HG02885 (cell line): Measurements from ENCODE around the gene IZUMO1R.
"Not testable (repeated sequence)": the region's sequence is repeated elsewhere in the genome, so short reads cannot be mapped to it uniquely, and the experiment has no call there.

Experiments used
- ATAC-seq: cut with Tn5 transposase; IDR thresholded peaks from one replicate; pipeline ENCODE4 v1.9.1; 2021; ENCODE audit warnings: mild to moderate bottlenecking; ENCODE audit not compliant: unreplicated experiment, poor library complexity

IZUMO1R gene

DNA sequence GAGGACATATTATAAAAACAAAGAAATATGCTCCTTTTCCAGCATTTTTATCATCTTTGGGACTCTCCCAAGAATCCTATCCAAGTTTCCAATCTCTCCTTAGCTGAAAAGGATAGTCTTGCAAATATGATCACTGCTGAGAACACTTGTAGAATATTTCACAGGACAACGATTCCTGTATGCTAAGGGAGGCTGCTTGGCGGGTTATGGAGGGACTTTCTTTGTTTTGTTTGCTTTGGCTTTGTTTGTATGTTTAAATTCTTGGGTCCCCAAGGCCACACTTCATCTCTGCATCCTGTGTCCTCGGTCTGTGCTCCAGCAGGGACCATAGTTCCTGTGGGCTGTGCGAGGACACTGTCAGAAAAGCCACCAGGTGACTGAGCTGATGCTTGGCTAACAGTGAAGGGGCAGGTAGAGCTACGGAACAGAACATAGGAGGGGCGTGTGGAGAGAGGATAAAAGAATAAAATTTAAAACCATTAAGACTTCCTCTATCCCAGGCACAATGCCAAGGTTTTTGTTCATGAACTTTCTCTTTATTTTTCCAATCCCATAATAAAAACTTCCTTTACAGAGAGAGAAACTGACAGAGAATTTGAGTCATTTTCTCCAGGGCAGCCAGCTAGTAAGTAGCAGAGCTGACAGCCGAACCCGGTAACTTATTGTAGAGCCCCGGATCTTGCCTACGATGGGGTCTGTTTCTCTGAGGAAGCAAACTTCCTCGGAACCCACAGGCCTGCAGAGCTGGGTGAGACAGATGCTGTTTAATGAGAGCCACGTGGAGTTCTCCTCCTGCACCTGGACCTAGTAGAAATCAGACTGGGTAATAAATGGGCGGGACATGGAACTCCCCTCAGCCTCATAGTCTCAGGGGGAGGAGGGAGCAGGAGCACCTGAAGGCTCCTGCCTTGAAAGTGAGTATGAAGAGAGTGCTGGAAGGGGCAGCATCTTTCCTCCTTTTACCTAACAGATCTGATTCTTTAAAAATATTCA is at the start of gene IZUMO1R:
IZUMO1R (plus strand) TSS at position 615 of the 993 bp plus-strand sequence. CDS start 1,057 bp downstream, outside the sequence.
- no peak for ATAC-seq

DNA sequence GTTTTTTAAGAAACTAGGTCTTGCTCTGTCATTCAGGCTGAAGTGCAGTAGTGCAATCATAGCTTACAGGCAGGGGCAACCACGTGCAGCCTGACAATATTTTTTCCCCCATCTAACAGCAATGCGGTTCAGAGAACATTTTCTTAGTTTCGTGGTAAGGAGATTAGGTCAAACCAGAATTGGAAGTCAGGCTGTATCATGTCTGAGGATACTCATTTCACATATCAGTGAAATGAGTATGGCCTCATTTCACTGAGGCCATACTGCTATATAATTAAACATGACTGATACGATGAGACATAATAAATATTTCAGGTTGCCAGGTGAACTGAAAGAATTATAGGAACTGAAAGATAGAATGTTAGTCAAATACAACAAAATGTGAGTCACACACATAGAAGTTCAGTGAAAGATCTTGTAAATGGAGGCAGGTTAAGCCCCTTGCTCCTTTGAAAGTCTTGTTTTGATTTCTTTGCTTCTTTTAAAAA is 32.5 kb upstream of the IZUMO1R start:
- peak; percentile 92 for ATAC-seq

DNA sequence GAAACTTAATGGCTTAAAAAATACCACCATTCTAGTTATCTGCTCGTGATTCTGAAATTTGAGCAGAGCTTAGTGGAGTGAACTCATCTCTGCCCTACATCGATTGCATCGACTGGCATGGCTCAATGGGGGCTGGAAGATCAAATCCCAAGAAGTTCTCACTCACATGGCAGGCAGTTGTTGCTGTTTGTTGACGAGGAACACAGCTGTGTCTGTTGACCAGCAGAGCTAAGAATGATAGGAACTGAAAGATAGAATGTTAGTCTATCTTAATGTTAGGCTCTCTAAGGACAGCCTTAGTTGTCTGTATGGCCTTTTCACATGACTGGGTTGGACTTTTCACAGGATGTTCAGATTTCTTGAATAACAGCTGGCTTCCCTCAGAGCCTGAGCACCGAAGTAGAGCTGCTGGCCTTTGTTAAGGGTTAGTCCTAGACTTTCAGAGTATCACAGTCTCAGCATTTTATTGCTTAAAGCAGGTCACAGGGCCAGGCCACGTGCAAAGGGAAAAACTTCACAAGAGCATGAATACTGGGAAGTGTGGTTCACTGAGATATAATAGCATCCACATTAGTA is 31.6 kb upstream of the IZUMO1R start:
- peak; percentile 53 for ATAC-seq

DNA sequence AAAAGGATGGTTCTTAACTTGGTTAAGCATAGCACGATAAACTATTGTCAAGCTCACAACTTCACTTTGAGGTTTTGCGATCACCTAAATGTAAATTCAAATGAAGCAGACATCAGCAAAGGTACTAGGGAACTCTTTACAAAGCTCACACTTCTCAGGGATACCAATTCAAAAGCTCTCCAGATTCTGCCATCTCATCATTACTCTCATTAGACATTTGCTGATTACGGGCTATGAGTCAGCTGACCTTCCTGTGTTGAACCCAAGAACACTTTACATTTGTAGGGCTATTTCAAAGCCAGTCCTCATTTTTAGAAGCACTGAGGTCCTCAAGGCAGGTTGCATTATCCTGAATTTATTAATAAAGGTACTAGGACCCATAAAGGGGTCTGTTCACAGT is 28.4 kb upstream of the IZUMO1R start:
- ATAC-seq, result no peak

DNA sequence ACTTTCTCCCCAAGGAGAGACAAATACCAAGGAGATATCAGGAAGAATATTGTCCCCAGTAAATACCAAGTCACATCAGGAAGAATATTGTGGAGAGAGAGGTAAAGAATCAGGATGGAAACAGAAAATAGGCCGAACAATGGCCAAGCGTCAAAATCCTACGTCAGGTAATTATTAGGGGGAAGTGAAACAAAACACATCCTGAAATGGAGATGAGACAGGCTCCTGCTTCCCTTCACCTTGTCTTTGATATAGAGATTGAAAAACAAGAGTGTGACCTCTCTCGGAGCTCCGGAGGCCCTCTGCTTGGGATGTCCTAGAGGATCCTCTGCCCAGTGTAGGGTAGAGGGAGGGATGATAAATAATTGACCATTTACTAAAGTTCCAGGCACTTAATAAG is 27.4 kb upstream of the IZUMO1R start:
- no peak for ATAC-seq

DNA sequence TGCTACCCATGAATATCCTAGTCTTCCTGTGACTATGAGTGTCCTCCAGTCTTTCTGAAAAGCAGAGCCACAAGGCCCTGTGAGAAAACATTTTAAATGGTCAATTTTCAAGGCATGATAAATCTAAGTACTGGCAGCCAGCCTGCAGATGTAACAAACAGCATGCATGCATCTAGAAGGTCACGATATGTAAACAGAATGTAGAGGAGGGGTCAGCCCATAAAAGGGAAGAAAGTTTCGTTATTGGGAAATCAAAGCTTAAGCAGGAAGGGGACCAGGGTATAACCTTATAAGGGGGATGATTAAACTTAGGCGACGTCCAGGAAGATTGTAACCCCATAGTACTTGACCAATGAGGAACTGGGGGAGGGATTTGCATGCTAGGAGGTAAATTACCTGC is 26.2 kb upstream of the IZUMO1R start:
- not testable (repeated sequence) for ATAC-seq

DNA sequence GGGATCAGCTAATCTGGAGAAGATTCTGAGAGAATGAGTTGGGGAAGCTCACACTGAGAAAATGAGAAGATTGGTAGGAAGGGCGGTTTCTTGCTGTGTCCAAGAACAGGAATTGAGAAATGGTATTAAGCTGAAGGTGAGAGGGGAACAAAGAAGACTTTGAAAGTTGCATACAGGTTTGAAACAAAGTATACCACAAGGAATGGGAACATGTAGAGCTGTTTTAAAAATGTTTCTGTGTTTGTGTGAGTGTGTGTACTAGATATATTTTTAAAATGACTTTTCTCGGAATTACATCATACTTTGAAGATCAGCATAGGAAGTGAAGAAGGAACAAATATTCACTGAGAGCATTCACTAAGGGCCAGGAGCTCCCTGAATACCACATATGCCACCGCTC is 24.4 kb upstream of the IZUMO1R start:
- no peak for ATAC-seq

DNA sequence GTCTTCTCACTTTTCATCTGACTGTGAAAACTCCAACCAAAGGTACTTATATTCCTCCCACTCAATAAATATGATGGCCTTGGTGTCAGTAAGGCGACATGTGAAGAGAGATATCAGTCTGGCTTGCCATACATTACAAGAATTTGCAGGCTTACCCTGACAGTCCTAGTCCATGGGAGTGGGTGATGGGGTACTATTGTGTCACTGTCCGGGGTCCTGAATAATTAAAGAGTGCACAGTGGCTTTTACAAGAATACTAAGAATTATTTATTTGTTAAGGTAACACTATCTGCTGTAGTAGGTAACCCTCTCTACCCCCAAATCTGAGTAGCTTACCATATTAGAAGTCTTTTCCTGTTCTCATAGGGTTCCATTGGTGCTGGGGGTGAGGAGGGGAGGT is 23.1 kb upstream of the IZUMO1R start:
- no peak for ATAC-seq

DNA sequence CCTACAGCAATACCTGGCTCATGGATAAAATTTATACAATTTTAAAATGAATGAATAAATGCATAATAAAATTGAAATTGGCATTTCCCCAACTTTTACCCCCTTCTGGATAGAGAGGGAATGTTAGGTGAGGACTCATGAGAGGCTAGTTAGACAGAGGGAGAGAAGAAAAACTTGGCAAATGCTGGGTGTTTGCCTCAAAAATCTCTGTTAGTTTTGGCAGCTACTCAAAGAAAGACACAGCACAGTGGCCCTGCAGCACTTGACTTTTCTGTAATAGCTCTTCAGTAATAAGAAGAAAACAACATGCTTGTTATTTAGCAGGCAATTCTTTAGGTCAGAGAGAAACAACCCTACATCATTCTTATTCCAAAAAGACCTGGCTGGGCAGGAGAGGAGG is 20.7 kb upstream of the IZUMO1R start:
- ATAC-seq, result no peak

DNA sequence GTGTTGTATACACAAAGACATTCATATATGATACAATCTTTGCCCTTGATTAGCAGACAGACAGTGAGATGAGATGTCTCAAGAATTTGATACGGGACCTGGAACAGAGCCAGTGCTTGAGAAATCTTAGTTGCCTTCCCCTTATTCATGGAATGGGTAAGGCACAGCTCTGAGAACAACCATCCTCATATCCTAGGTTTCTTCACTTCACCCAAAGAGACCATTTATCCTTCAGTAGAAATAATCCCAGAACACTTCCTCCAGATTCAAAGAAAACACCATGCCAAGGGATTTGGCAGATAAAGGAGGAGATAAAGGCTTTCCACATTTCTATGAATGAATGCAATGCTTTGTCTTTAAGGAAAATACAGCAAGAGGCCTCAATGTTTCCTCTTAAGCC is 8.8 kb upstream of the IZUMO1R start:
- ATAC-seq, result no peak

DNA sequence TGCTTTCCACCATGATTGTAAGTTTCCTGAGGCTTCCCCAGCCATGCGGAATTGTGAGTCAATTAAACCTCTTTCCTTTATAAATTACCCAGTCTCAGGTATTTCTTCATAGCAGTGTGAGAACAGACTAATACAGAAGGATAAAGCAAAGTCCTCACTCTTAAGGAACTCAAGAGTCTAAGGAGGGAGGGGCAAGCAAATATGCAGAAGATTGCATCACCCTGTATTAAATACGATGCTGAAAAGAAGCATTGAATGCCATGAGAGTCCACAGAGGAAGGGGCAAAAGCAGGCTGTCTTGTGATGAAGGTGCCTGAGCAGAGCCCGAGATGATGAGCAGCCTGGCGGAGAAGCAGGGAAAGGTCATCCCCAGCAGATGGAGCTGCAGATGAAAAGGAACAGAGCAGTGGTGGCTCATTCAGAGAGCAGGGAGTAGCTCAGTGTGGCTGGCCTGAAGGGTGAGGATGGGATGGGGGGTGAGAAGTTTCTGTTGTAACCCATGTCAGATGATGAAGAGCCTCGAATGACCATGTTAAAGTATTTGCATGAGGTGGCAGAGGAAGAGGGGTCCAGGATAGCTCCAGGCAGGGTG is 6.3 kb upstream of the IZUMO1R start:
- no peak for ATAC-seq

DNA sequence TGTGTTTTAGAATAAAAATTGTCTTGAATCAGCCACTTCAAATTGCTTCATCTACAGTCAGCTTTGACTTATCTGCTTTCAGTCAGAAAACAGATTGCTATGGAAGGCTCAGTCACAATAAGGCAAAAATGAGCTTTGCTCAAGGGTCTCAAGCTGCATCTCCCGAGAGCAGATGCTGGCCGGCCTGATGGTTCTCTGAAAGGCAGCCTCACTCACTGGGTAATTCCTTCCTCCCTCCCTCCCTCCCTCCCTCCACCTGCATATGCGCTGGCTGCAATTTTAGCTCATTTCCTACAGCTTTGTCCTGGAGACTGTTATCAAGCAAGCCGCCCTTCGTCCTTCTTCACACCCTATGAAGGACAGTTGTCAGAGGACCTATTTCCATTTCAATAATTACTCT is 1.6 kb upstream of the IZUMO1R start:
- no peak for ATAC-seq

DNA sequence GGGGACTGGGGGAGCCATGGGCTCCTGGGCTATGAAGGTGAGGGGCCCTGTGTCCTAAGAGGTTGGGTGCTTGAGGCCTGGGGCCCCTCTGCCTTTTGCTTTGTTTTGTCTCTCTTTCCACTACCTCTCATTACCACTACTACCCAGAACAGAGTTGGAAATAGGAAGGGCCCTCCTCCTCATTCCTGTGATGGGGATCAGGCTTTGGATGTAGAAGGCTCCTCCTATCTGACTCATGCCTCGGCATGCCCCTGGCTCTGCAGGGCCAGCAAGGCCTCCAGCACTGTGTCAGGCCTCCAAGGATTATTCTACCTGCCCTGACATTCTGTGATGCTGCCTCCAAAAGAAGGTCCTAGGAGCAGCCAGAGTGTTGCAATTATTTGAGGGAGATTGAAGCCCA is 766 bp downstream of the IZUMO1R start:
- no peak for ATAC-seq

DNA sequence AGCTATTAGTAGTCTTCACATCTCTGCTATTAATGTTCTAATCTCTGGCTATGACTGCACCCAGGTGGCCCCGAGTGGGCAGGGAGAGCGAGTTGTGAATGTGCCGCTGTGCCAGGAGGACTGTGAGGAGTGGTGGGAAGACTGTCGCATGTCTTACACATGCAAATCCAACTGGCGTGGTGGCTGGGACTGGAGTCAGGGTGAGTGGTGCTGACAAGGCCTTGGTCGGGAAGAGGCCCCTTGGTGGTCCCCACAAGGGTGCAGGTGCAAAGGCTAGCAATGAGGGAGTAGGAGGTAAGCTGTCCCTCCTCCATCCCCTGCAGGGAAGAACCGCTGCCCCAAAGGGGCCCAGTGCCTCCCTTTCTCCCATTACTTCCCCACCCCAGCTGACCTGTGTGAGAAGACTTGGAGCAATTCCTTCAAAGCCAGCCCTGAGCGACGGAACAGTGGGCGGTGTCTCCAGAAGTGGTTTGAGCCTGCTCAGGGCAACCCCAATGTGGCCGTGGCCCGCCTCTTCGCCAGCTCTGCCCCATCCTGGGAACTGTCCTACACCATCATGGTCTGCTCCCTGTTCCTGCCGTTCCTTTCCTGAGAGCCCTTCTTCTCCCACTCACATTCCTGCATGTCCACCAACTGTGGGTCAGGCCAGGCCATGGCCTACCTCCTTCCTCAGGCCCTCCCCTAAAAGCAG is 2.9 kb downstream of the IZUMO1R start:
- ATAC-seq, result no peak

DNA sequence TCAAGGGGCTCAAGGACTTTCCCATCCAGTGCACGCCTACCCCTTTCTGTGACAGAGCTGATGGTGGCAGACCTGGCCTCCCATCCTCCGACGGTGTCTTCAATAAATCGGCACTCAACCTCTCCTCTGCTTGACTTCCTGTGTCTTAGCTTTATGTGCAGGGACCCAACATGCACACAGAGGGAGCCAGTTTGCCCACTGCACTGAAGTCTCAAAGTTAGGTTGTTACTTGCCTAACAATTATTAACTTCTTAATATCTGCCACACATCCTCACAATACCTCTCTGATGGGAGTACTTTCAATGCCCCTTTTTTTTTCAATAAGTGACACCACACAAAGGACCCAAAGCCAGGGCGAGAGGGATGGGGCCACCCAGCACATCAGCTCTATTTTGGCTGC is 3.6 kb downstream of the IZUMO1R start:
- no peak for ATAC-seq

DNA sequence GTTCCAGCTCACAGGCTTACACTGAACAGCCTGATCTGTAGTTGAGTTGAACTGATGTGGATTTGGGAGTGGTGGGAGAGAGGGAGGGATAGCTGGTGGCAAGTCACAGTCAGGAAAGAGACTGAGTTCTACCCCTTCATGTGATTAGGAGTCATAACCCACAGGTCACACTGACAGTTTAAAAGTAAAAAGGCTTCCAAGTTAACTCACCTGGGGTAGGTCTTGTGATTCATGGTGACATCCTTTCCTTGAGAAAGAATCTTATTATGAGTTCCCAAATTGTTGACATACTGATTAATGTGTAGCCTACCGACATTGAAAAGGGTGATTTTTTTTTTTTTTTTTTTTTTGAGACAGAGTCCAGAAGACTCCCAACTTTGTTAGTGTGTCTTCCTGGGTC is 5.4 kb downstream of the IZUMO1R start:
- ATAC-seq, result no peak

DNA sequence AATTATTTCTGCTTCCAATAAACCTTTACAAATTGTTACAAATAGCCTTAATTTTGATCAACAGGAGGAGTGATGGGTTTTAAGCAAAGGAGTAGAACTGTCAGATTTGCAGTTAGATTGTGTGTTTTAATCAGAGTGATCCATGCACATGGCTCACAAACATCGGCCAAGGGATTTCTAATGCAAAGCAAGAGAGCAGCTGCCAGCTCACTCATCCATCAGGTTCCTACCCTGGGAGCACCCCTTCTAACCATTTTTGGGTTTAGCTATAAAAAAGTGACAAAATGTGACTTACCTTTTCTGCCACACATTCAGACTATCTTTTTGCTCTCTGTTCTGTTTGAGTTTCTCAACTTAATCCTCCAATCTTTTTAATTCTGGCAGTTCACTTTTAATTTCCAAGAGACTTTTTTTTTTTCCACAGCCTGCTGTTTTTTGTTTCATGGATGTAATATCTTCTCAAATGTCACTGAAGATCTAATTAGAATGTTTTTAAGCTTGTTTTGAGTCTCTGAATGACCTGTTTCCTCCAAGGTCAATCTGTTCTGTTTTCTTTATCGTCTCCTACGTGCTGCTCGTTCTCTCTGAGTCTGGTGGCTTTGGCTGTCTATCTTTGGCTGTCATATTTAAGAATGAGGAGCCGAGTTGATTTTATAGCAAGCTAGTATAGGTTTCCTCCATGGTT is 6.0 kb downstream of the IZUMO1R start:
- no peak for ATAC-seq

DNA sequence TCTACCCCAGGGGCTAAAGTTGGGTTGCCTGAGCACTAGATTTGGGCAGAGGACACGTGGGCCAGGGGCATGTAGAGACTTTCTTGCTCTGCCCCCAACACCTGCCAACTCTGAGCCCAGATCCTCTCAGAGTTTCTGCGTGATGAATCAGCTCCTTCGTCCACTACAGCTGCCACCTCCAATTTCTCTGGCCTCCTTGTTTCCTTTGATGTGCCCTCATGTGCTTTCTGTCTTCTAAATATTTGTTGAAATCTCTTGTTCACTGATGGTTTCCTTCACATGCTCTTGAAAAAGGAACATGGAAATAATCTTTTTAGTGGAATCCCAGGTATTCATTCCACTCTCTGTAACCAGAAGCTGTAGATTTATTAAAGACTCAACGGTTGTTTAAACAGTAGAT is 8.0 kb downstream of the IZUMO1R start:
- ATAC-seq, result no peak

DNA sequence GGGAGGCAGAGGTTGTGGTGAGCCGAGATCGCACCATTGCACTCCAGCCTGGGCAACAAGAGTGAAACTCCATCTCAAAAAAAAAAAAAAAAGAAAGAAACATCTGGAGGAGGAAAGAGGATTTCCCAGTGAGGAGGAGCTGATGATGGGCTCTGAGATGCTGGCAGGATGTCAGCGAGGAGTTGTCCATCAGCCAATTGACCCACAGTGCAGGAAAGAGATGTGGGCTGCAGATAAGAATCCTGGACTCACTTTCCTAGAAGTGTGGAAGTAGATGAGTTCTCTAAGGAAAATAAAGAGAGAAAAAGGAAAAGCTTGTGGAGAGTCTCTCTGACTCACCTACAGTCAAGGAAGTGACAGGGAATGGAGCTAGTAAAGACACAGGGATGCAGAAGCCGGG is 9.7 kb downstream of the IZUMO1R start:
- no peak for ATAC-seq

DNA sequence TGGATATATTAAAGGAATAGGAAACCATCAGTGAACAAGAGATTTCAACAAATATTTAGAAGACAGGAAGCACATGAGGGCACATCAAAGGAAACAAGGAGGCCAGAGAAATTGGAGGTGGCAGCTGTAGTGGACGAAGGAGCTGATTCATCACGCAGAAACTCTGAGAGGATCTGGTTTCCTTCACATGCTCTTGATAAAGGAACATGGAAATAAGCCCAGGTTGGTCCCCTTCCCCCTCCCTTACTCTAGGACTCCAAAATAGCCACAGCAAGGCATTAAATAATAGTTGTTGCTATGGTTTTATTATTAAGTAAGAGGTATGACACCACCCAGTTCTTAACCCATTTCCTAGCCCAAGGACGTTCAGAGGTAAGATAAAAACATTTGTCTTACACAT is 11.3 kb downstream of the IZUMO1R start:
- no peak for ATAC-seq
